Heart right ventricle (tissue), 16 donors: Measurements from ENCODE around the gene HTR6. TPM values are rescaled to one million over a fixed set of nuclear protein-coding genes. Genes with fewer than 3 reads are reported as not detected.

Experiments used
- ATAC-seq, 8 donors: fragments of 200-7000 bp; cut with Tn5 transposase; one replicate each; pipeline ENCODE4 v1.9.1; 2020; ENCODE audit warnings: mild to moderate bottlenecking in 8 of 8, moderate library complexity in 8 of 8, moderate number of reproducible peaks in 1 of 8
- DNase-seq, 2 donors: peaks; one replicate each; pipeline ENCODE4 v3.0.0-alpha.2; 2020
- H3K27ac ChIP-seq, 10 donors: fragments of 200-600 bp; sonication (generic) in 2 of 10; one replicate each; pipeline versions ENCODE4 v1.5.0 to v1.8.0; 2020 to 2022; ENCODE audit warnings: mild to moderate bottlenecking in 3 of 10
- H3K27me3 ChIP-seq, 7 donors: fragments of 200-600 bp; one replicate each; pipeline ENCODE4 v1.8.0; 2021 to 2022; ENCODE audit warnings: mild to moderate bottlenecking in 2 of 7
- H3K36me3 ChIP-seq, 9 donors: fragments of 200-600 bp; sonication (generic) in 1 of 9; one replicate each; pipeline versions ENCODE4 v1.5.0 to v1.8.0; 2020 to 2022; ENCODE audit warnings: mild to moderate bottlenecking in 2 of 9
- H3K4me1 ChIP-seq, 9 donors: fragments of 200-600 bp; sonication (generic) in 1 of 9; one replicate each; pipeline versions ENCODE4 v1.5.0 to v1.8.0; 2020 to 2022; ENCODE audit warnings: mild to moderate bottlenecking in 4 of 9
- H3K4me3 ChIP-seq, 10 donors: fragments of 200-600 bp; sonication (generic) in 2 of 10; one replicate each; pipeline versions ENCODE4 v1.5.0 to v1.8.0; 2020 to 2022; ENCODE audit warnings: mild to moderate bottlenecking in 7 of 10, moderate library complexity in 2 of 10
- H3K9me3 ChIP-seq, 11 donors: fragments of 200-600 bp in 10 of 11; sonication (generic) in 2 of 11; one replicate each; pipeline versions ENCODE4 v1.5.0 to v1.8.0; 2013 to 2022; ENCODE audit warnings: mild to moderate bottlenecking in 2 of 11, control low read depth in 1 of 11, moderate library complexity in 1 of 11
- WGBS, 2 donors: extraction: QIAGEN DNeasy Blood & Tissue Kit; methylation state at CpG; one replicate each; pipeline ENCODE4 v1.1.7; 2013; ENCODE audit warnings: inconsistent platforms in 1 of 2; 5-methylcytosine and 5-hydroxymethylcytosine counted together
- intact Hi-C, 10 donors: fragments of 100-400 bp; cut with DNase I; formaldehyde crosslinking; loops; one replicate each; pipeline versions ENCODE4 v1.11.1 to v1.14.2; 2022
- polyA plus RNA-seq, 2 donors: library from polyadenylated mRNA; stranded (reverse); fragments of 200-250 nt; gene quantifications; one replicate each; pipeline ENCODE4 v1.2.3, GENCODE V29; 2013
- total RNA-seq, 10 donors: library from RNA; stranded (reverse); fragmentation: NEBNext Ultra II Directional in 3 of 10; extraction: Animal tissue kit (Norgen Biotek cat#: 25700) in 3 of 10; gene quantifications; one replicate each; pipeline versions ENCODE4 v1.2.1 to v1.2.4, GENCODE V29; 2021 to 2023
- TF ChIP-seq, protein P1 (sequence below), 9 donors: fragments of 200-600 bp; sonication (generic) in 2 of 9; IDR thresholded peaks; one replicate each; pipeline versions ENCODE4 v1.5.0 to v1.8.0; 2021 to 2022; ENCODE audit warnings: antibody characterized with exemption in 9 of 9, mild to moderate bottlenecking in 5 of 9, moderate library complexity in 1 of 9
- donor health status: Arrhythmogenic right ventricular cardiomyopathy.
- donor health status: ischemic (EF 13 %, LVEDD 7.1; RV severe dilation, severe dysfunction).
- donor health status: healthy with polysubstance abuse.
- donor health status: DM: no; HTN: yes; CAD: no.
- donor health status: DM: no; HTN: no; CAD: no.
- donor health status: ischemic (EF 25% LVEDD 6.9; RV normal size, moderate dysfunction).
- donor health status: ischemic (EF 25% LVEDD 5.7; RV mildly dilated, moderate dysfunction).
- donor health status: healthy.
- donor health status: DM: yes; HTN: yes; CAD: no.
- donor health status: Ischemic cardiomyopathy.
- donor health status: ischemic (EF 35%, LVEDD 5.7; RV mildly dilated, moderate dysfunction).
- donor health status: nonischemic (EF 11% LVEDD 7.7; RV severe dilation, severe dysfunction).
- donor health status: DM: yes; HTN: yes; CAD: no.
- donor health status: PGD.
- donor health status: ischemic (EF 29% LVEDD 5.4; RV normal size, mild dysfunction).
- donor health status: nonischemic (EF 23%, LVEDD 6.1; RV moderate dilation, normal function).

Gene HTR6
- total and polyA plus RNA-seq, 12 donors, result not detected

GRCh38 chr1:19654386-19654785, 10.3 kb upstream of the HTR6 start:
- Histone ChIP-seq H3K36me3 (peaks cover 0 to 53% (median 0%) of the 10 kb centered on the region in 9 donors), H3K9me3 (no peaks in the 10 kb centered on the region), H3K27ac (no peak overlapping the region), H3K4me1 (peaks cover 20 to 70% (median 47%) of the 10 kb centered on the region in 9 donors), H3K27me3 (no peaks in the 10 kb centered on the region), H3K4me3 (no peak overlapping the region)
- TF ChIP-seq, protein P1, sequence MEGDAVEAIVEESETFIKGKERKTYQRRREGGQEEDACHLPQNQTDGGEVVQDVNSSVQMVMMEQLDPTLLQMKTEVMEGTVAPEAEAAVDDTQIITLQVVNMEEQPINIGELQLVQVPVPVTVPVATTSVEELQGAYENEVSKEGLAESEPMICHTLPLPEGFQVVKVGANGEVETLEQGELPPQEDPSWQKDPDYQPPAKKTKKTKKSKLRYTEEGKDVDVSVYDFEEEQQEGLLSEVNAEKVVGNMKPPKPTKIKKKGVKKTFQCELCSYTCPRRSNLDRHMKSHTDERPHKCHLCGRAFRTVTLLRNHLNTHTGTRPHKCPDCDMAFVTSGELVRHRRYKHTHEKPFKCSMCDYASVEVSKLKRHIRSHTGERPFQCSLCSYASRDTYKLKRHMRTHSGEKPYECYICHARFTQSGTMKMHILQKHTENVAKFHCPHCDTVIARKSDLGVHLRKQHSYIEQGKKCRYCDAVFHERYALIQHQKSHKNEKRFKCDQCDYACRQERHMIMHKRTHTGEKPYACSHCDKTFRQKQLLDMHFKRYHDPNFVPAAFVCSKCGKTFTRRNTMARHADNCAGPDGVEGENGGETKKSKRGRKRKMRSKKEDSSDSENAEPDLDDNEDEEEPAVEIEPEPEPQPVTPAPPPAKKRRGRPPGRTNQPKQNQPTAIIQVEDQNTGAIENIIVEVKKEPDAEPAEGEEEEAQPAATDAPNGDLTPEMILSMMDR (IDR thresholded peaks at IDR 0.05), result no peak
- no peak for ATAC-seq
- 82 to 88% methylated on average over 5 of the region's 5 CpGs for WGBS, 2 donors
- intact Hi-C loops, result loop anchor here (5.0 to 10.0 kb wide), 10 partner anchors 167 to 400 kb away; partner anchors contain the start of genes EMC1 (in 5 of the 10), MRTO4 (in 5 of the 10) and CAPZB (in 2 of the 10)
- no peak for DNase-seq

DNA sequence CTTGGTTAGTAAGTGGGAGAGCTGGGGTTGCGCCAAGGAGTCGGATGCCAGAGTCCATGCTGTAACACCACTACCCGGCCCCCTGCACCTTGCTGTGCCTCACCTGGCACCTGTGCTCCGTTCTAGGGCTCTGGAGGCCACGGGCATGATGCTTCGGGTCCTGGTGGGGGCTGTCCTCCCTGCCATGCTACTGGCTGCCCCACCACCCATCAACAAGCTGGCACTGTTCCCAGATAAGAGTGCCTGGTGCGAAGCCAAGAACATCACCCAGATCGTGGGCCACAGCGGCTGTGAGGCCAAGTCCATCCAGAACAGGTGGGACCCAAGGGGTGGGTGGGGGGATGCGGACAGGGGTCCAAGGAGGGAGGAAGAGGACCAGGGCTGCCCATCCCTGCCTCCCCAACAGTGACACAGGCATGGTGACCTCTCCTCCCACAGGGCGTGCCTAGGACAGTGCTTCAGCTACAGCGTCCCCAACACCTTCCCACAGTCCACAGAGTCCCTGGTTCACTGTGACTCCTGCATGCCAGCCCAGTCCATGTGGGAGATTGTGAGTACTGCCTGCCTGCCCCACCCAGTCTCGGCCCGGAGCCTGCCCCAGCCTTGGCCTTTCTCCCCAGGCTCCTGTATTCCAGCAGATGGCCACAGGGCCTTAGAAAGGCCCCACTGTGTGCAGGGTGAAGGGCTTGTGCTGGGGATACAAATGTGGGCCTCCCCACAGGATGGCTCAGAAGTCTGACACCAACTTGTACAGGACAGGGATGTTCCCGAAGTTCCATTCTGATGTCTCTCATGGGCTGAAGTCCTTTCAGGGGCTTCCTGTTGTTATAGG, 9.6 kb upstream of the HTR6 start:
- peaks cover 0 to 53% (median 0%) of the 10 kb centered on the region in 9 donors for H3K36me3 ChIP-seq
- intact Hi-C loops, result loop anchor here (5.0 to 10.0 kb wide), 10 partner anchors 168 to 400 kb away; partner anchors contain the start of genes EMC1 (in 5 of the 10), MRTO4 (in 5 of the 10) and CAPZB (in 2 of the 10)
- peaks cover 21 to 70% (median 46%) of the 10 kb centered on the region in 9 donors for H3K4me1 ChIP-seq
- ATAC-seq, result no peak
- peaks cover 0 to under 1% (median 0%) of the 10 kb centered on the region in 7 donors for H3K27me3 ChIP-seq
- H3K9me3 ChIP-seq, result no peaks in the 10 kb centered on the region
- H3K27ac ChIP-seq, result no peak overlapping the region
- WGBS, 2 donors, result 68 to 71% methylated on average over 15 of the region's 15 CpGs
- H3K4me3 ChIP-seq, result no peak overlapping the region
- TF ChIP-seq, protein P1 (IDR thresholded peaks at IDR 0.05), result no peak
- no peak for DNase-seq

DNA sequence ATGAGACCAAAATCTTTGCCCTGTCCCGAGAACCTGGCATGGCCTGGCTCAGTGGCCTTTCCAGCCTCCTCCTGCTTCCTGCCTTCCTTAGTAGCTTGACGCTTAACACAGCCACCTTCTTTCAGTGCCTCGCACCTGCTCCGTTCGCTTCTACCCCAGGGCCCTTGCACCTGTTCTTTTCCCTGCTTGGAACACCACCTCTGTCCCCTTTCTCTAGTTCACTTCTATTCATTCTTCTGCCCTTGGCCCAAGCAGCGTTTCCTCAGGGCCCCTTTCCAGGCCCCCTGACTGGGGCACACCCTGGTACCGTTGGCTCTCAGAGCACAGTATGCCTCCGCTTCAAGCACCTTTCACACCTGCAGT, 9.0 kb upstream of the HTR6 start:
- Histone ChIP-seq H3K9me3 (no peaks in the 10 kb centered on the region), H3K4me3 (no peak overlapping the region), H3K27ac (no peak overlapping the region), H3K36me3 (peaks cover 0 to 53% (median 0%) of the 10 kb centered on the region in 9 donors), H3K27me3 (peaks cover 0 to 7% (median 0%) of the 10 kb centered on the region in 7 donors), H3K4me1 (peaks cover 15 to 64% (median 41%) of the 10 kb centered on the region in 9 donors)
- 85 to 91% methylated on average over 8 of the region's 8 CpGs for WGBS, 2 donors
- ATAC-seq (no peak), DNase-seq (no peak)
- TF ChIP-seq, protein P1 (IDR thresholded peaks at IDR 0.05), result no peak
- intact Hi-C loops, result loop anchor here in 8 of 10 donors (5.0 to 10.0 kb wide), 6 partner anchors 171 to 401 kb away; partner anchors contain the start of genes EMC1 (in 5 of the 8), MRTO4 (in 5 of the 8) and CAPZB (in 1 of the 8)

DNA sequence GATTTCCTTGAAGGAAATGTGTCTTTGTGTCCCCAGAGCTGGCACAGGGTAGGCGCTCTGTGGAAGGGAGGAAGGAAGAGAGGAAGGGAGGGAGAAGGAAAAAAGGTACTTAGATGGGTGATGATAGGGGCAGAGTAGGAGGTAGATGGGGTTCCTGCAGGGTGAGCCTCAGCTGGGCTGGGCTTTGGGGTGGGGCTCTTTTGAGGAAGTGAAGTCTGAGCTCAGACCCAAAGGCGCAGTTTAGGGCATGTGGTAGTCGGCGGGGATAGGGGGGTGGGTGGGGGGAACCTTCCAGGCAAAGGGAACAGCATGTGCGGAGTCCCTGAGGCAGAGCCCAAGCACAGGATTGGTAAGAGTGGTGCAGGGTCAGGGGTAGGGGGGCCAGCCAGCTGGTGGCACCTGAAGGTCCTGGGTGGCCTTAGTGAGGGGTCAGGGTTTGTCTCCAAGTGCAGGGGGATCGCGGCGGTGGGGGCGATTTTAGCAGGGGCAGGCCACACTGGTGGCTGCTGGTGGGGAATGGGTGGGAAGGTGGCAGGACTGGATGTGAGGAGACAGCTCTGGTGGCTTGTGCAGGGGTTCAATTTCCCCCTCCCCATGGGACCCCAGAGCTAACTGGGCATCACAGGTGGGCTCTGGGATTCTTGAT, 8.4 kb upstream of the HTR6 start:
- WGBS, 2 donors, result 90 to 92% methylated on average over 9 of the region's 9 CpGs
- intact Hi-C loops, result loop anchor here in 8 of 10 donors (5.0 to 10.0 kb wide), 6 partner anchors 171 to 401 kb away; partner anchors contain the start of genes EMC1 (in 5 of the 8), MRTO4 (in 5 of the 8) and CAPZB (in 1 of the 8)
- H3K27ac ChIP-seq, result no peak overlapping the region
- DNase-seq (no peak), ATAC-seq (no peak)
- no peak overlapping the region for H3K4me3 ChIP-seq
- peaks cover 0 to 53% (median 0%) of the 10 kb centered on the region in 9 donors for H3K36me3 ChIP-seq
- peaks cover 11 to 58% (median 35%) of the 10 kb centered on the region in 9 donors for H3K4me1 ChIP-seq
- peaks cover 0 to 8% (median 0%) of the 10 kb centered on the region in 7 donors for H3K27me3 ChIP-seq
- TF ChIP-seq, protein P1 (IDR thresholded peaks at IDR 0.05), result no peak
- no peaks in the 10 kb centered on the region for H3K9me3 ChIP-seq
